HTERT RPE-1 (cell line): ENCODE measurements around the gene MYO18A.

Experiments
- in situ Hi-C: fragments of 300-500 bp; cut with MboI; formaldehyde crosslinking; loops from 4 replicates; pipeline ENCODE4 v1.14.3; 2020; ENCODE audit warnings: low sequenced_read_pairs

MYO18A gene

DNA sequence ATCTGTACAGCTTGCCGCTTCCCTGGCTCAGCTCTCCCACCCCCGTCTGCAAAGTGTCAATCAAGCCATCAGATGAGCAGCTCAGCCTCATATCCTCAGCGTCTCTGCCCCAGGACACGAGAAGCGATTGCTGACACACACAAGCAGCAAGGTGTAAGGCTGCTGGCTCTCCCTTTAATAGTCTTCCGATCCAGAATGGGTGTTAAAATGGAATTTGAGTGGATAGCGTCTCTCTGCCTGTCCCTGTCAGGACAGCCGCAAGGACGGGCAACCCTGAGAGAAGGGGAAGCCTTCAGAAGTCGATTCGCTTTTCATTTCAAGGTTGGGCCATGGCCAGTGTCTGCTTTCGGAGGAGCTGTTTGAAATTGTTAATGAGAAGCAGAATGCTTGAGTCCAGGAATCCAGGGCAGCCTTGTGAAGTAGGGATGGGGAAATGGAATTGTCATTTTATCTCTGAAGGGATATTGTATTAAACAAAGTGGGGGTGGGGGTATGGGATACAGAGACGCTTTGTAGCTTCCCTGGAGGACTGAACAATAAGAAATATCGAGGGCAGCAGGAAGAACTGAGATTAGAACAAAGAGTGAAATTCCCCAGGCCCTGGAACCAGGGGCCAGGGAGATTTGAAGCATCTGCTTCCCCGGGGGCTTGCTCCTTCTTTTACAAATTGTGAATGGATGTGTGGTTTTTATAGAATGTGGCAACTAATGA, 142.0 kb downstream of the MYO18A start:
- in situ Hi-C loops = no loop called here

DNA sequence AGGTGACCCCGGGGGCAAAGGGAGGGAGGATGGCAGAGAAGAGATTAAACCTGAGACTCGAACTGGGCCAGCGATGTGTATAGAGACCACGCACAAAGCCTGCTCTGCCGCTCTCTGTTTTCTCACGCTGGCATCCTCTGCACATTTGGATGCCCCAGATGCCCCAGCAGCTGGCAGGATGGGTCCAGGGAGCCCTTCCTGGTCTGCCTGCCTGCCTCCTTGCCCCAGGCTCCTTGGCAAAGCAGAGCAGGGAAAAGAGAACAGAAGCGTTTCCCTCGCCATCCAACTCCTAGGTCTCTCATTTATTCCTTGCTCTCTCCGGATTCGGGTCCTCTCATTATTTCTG, 142.5 kb downstream of the MYO18A start:
- in situ Hi-C loops = no loop called here

DNA sequence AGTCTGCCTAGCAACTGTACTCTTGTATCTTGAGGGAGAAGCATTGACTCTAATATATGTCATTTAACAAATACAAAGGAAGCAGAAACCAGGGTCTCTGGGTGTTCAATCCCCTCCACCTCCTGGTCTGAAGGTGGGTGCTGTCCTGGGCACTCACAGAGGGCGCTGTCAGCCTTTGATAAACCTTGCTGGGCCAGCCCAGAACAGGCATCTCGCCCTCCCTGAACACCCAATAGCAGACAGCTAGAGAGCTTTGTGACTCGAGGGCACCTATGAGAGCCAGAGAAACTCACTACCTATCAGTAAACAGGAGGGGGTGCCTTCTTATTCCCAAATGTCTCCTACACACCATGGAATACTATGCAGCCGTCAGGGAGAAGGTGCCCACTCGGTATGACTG, 143.6 kb downstream of the MYO18A start:
- in situ Hi-C loops = no loop called here

DNA sequence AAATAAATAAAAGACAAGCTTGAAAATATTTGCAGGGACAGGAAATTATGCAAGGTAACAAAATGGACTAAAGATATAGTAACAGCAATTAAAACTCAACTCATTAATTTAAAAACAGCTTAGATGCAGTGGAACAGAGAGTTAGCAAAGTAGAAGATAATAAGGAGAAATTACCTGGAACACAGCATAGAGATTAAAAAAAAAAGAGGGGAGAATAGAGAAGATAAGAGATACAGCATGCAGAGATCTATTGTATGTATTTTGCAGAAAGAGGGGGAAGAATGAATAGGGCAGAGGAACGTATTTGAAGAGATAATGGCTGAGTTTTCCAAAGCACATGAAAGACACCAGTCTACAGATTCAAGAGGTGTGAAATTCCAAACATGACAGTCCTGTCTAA, 145.7 kb downstream of the MYO18A start:
- in situ Hi-C loops = no loop called here

DNA sequence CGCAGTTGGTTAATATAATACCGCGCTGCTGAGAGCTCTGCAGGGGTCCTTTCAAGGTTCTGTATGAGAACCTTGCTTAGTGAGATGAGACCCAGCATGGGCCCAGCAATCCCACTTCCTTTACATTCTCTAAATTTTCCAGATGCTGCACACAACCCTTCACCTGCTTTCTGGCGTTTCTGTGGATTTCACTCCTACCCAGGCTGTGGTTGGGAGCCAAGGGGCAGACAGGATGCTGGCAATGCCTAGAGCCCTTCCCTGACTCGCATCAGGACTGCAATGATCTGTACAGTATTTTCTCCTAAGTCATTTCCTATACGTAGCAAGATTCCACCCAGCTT, 147.4 kb downstream of the MYO18A start:
- in situ Hi-C loops = no loop called here

DNA sequence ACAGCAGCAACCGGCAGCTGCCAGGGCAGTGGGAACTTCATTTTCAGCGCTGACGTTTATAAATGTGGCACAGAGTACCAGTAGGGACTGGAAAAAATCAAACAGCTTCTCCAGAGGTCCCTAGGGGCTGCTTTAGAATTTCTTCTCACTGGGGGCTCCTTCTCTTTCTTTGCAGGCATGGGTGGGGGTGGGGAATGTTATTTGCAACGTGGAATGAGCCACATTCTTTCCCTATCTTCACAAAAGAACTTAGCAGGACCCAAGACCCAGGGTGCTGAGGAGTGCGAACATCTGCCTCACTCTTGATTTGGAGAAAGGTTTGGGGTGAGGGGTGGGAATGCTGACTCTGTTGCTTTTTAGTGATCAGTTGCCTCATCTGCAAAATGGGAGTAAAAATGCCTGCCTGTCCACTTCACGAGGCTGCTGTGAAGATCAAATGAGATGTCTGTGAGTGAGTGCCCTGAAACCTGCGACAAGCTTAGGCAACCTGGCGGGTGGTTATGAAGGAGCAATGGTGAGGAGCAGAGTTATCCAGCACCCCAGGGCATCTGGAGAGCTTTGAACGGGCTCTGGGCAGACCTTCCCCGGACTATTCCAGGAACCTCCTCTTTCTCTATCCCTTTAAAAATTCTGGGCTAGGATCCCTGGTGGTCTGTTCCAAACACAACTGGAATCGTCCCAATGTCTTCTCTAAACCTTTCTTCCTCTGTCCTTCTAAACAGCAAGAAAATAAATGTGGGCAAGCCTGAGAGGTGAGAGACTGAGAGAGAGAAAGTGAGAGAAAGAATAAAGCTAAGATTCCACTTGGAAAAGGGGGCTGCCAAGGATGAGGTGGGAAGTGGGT, 148.0 kb downstream of the MYO18A start:
- in situ Hi-C loops = no loop called here

DNA sequence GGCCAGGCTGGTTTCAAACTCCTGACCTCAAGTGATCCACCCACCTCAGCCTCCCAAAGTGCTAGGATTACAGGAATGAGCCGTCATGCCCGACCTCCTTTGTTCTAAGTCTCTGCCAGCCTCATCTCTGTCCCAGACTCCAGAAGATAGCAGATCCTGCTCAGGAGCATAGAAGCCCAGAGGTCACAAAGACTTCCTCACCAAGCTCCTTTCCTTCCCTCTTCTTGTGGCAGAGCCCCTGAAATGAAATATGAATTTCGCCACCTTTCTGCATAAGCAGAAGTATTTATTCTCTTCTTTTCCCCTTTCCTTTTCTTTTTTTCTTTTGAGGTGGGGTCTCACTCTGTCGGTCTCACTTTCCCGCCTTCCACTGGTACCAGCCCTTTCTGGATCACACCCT, 148.7 kb downstream of the MYO18A start:
- in situ Hi-C loops = no loop called here

DNA sequence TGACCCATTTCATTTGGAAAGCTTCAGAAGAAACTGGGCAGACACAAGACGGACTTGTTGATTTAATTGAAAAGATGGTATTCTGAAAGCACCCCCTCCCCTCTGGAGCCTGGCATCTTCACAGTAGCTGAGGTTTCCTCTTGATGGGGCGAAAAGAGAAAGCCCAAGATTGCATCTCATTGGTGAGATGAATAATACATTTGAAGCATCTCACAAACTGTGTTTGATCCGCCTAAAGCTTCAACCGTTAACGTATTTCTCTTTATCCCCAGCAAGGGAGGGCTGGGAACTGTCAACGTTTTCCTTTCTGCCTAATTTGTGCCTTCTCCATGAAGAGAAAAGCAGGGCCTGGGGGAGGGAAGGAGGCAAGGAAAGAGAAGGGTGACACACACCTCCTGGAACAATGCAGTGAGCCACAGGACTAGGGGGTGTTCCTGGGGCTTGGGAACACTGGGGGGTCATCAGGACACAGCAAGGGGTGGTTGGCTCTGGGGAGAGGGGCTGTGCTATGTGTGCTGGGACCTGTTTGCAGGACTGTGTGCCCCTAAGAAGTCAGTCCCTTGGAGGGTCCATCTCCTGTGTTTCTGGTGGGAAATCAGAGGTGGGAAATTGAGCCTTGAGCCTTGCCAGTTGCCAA, 155.8 kb downstream of the MYO18A start:
- in situ Hi-C loops = no loop called here

DNA sequence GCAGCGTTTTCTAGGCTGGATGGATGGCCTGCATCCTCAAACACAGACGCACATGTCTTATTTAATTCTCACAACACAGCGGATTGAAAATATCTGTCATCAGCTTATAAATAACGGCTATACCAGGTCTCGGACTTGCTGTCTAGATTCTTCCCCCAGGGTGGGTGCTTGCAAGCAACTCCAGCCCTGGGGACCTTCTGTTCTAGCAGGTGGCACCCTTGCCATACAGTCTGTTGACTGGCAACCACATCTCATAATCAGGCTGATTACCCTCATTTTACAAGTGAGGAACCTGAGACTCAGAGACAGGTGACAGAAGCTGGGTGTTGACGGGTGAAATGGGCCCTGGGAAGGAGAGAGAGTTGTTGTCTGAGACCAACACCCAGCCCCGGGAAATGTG, 158.1 kb downstream of the MYO18A start:
- in situ Hi-C loops = no loop called here

DNA sequence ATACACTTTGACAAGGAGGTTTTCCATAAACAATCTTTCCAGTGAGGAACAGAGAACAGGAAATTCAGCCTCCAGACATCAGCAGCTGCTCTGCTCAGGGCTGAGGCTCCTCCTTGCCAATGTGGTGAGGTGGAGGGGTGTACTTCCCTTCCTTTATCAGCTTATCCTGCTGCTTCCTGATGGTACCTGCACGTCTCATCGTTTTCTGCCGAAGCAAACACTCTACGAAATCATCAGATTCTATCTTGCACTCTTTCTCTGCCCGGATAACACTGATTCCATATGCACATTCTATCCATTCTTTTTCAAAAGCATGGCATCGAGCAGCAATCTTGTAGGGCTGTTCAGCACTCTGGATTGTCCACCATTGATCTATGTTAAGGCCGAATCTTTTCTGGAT, 159.0 kb downstream of the MYO18A start:
- in situ Hi-C loops = no loop called here
